Right ventricle myocardium inferior (tissue), 1 donor: Measurements from ENCODE around the gene FERD3L. TPM values are rescaled to one million over a fixed set of nuclear protein-coding genes. Genes with fewer than 3 reads are reported as not detected.

Experiments used
- ATAC-seq: fragments of 200-7000 bp; cut with Tn5 transposase; one replicate; pipeline ENCODE4 v1.9.1; 2020; ENCODE audit warnings: mild to moderate bottlenecking, moderate library complexity
- DNase-seq: peaks from one replicate; pipeline ENCODE4 v3.0.0; 2021; ENCODE audit errors: missing footprints
- intact Hi-C: fragments of 100-400 bp; cut with DNase I; formaldehyde crosslinking; loops from one replicate; pipeline ENCODE4 v1.11.0; 2022
- total RNA-seq: library from RNA; stranded (reverse); fragmentation: NEBNext Ultra II Directional; extraction: Animal tissue kit (Norgen Biotek cat#: 25700); gene quantifications from one replicate; pipeline ENCODE4 v1.2.1, GENCODE V29; 2021
- donor health status: DM: no; HTN: yes; CAD: no; lungs with severe emphysema.

The FERD3L gene
- total RNA-seq, 1 donor from 2014 or later, result not detected

DNA sequence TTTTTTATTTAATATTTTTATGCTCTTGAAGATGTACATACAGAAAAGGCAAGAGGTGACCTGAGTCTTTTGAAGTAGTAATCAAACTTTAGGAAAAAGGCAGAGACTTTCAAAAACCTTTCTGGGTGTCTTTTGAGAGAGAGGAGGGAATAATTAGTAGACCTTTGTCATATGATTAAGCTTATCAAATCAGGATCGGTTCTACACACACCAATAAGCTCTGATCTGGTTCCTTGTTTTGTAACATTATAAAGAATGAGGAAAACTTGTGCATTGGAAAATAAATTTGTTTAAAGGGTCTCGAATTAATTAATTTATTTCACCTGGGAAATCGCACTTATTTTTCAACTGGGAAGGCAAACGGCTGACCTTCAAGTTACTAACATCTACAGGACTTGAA, 39.7 kb downstream of the FERD3L start:
- ATAC-seq (no peak), DNase-seq (no peak)
- intact Hi-C loops, result no loop called here

GRCh38 chr7:19104811-19105210, 40.4 kb downstream of the FERD3L start:
- intact Hi-C loops, result no loop called here
- ATAC-seq, result no peak
- DNase-seq, result no peak

GRCh38 chr7:19102884-19103283, 42.3 kb downstream of the FERD3L start:
- DNase-seq (no peak), ATAC-seq (no peak)
- intact Hi-C loops, result no loop called here

DNA sequence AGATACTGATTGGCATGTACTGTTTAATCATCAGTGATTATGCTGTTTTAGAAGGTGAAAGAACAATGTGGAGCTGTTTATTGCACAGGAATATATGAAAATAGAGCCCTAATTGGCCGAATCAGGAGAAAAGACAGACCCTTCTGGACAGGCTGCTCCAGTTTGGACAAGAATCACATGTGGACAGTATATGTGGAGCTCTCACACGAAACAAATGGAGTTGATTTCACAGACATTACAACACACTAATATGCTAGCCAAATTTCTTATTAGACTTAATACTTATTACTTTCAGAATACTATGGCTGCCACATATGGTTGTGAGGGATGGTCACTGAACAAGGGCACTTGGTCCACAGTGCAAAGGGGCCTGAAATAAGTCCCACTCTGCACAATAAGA, 43.3 kb downstream of the FERD3L start:
- intact Hi-C loops, result no loop called here
- DNase-seq (no peak), ATAC-seq (no peak)

GRCh38 chr7:19101472-19101871, 43.7 kb downstream of the FERD3L start:
- ATAC-seq, result no peak
- no peak for DNase-seq
- intact Hi-C loops, result no loop called here

GRCh38 chr7:19099924-19100323, 45.3 kb downstream of the FERD3L start:
- DNase-seq, result no peak
- intact Hi-C loops, result no loop called here
- no peak for ATAC-seq

GRCh38 chr7:19099194-19099593, 46.0 kb downstream of the FERD3L start:
- intact Hi-C loops, result no loop called here
- no peak for DNase-seq
- ATAC-seq, result no peak

- DNase-seq, result no peak
- no peak for ATAC-seq
- intact Hi-C loops, result no loop called here
These were observed 46.7 kb downstream of the FERD3L start for GRCh38 chr7:19098510-19098909.

- intact Hi-C loops, result no loop called here
- ATAC-seq, result no peak
- DNase-seq, result no peak
These were observed 47.8 kb downstream of the FERD3L start for GRCh38 chr7:19097165-19098055.

GRCh38 chr7:19095353-19095860, 49.8 kb downstream of the FERD3L start:
- DNase-seq (no peak), ATAC-seq (no peak)
- intact Hi-C loops, result no loop called here

Other genes with a start within 250 kb of the FERD3L start
- 1.6 TPM for gene TWIST1, start 27.8 kb downstream of the FERD3L start, total RNA-seq